ENCODE results near the gene PTPN14. TPM values are rescaled to one million over a fixed set of nuclear protein-coding genes. Genes with fewer than 3 reads are reported as not detected.

The PTPN14 gene
- total and polyA plus RNA-seq, 2 of the 8 experiments (the other 6 are each of a cell fraction or from before 2014, with no cell fraction given), result 14.4 to 93.6 TPM

DNA sequence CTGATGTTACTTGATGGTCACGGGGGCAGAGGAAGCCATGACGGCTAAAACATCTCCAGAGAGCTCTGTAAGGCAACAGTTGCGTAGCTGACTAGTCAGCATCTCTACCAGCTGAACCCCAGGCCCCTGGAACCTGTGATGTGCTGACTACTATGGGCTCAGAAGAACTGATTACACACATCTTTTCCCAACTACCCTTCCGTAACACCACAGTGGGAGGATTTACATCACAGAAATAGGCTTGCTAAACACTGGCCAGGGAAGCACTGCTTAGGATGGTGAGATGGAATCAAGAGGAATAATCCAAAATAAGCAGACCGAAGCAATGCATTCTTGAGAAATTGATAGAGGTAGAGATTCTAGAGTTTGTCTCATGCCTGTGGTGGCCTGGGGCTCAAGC is 148.0 kb downstream of the PTPN14 start:
- 96% methylated on average over 5 of the region's 5 CpGs; no CpG with 5 or more reads in 1 of the 2 experiments for WGBS, 2 experiments (ENCODE audit: extremely low coverage in 1 of 2, insufficient coverage in 1 of 2, insufficient read length in 1 of 2, insufficient replicate concordance in 2 of 2, low coverage in 1 of 2, low lambda C conversion rate in 2 of 2, missing lambda C conversion rate in 1 of 2)
- H3K79me2 ChIP-seq (ENCODE audit: control insufficient read depth in 1 of 2, insufficient read depth in 2 of 2, low read length in 2 of 2), result 0 out of 4 replicates have a peak, but pooled peaks cover 0 to 2% of the 10 kb centered on the region in 2 experiments
- no peak for TF ChIP-seq TEAD4 (IDR thresholded peaks at IDR 0.05; ENCODE audit: low read depth, low read length)
- no peak for TF ChIP-seq E2F6 (IDR thresholded peaks at IDR 0.05)
- TF ChIP-seq, protein P1, sequence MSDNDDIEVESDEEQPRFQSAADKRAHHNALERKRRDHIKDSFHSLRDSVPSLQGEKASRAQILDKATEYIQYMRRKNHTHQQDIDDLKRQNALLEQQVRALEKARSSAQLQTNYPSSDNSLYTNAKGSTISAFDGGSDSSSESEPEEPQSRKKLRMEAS (IDR thresholded peaks at IDR 0.05), result no peak
- no peak for TF ChIP-seq SAP30 (IDR thresholded peaks at IDR 0.05; ENCODE audit: insufficient read depth, insufficient replicate concordance, low read length)
- no peak for TF ChIP-seq SUZ12 (IDR thresholded peaks at IDR 0.05; ENCODE audit: low read length)
- TF ChIP-seq ZNF274 (IDR thresholded peaks at IDR 0.05; ENCODE audit: borderline replicate concordance, extremely low read depth, low read length), result no peak

More for the DNA sequence above, 148.0 kb downstream of the PTPN14 start:
- no peak overlapping the region for H3K4ac ChIP-seq (replicated peaks; ENCODE audit: insufficient read length, low read depth, low read length)
- peak overlapping the region; percentile 62; the same call in 1 of the 2 replicates for H3K18ac ChIP-seq (ENCODE audit: extremely low read depth, low read length)
- no peaks in the 10 kb centered on the region for H3K23me2 ChIP-seq (ENCODE audit: low read depth, low read length)
- H3K14ac ChIP-seq (ENCODE audit: insufficient read length), result no peak overlapping the region
- H3K4me1 ChIP-seq (replicated peaks in 1 of 4; ENCODE audit: control insufficient read depth in 3 of 4, insufficient read depth in 4 of 4, low read length in 3 of 4), result peaks cover 6 to 13% (median 10%) of the 10 kb centered on the region in 4 experiments
- ChIA-PET POLR2A (ENCODE audit: partially characterized antibody) (interaction anchor here (0.9 to 1.4 kb wide), 4 partner anchors 9 to 148 kb away, joined by 3 to 8 read pairs (median 3); partner anchors contain the start of gene PTPN14), CTCF (ENCODE audit: partially characterized antibody) (interaction anchor here (0.7 to 4.5 kb wide), 11 partner anchors 13 to 185 kb away, joined by 3 to 21 read pairs (median 6); no protein-coding TSS in a partner anchor)
- peak overlapping the region; percentile 4; the same call in 1 of the 2 replicates for H2BK20ac ChIP-seq (ENCODE audit: low read length)
- H2BK5ac ChIP-seq (ENCODE audit: low read depth, low read length), result peak overlapping the region; percentile 6; the same call in 1 of the 2 replicates
- no peaks in the 10 kb centered on the region for H3K9me3 ChIP-seq (ENCODE audit: insufficient read depth in 2 of 2, low read depth in 1 of 2, low read length in 1 of 2)
- H3K79me1 ChIP-seq (ENCODE audit: low read depth, low read length), result peaks cover 2% of the 10 kb centered on the region; the same call in 1 of the 2 replicates
- H2BK120ac ChIP-seq (replicated peaks; ENCODE audit: low read depth, low read length), result no peak overlapping the region
- H2BK15ac ChIP-seq (ENCODE audit: low read length), result peak overlapping the region; percentile 0; the same call in 1 of the 2 replicates
- no peak overlapping the region for H4K5ac ChIP-seq (ENCODE audit: insufficient read length, low read depth, low read length)
- H3K4me3 ChIP-seq (ENCODE audit: extremely low read depth in 1 of 4, insufficient read depth in 2 of 4, low read depth in 3 of 4, low read length in 4 of 4), result no peak overlapping the region
- H3K9ac ChIP-seq (replicated peaks in 1 of 4; ENCODE audit: extremely low read depth in 1 of 4, low read depth in 3 of 4, low read length in 3 of 4), result no peak overlapping the region
- H2BK12ac ChIP-seq (ENCODE audit: low read depth, low read length), result peak overlapping the region; percentile 71; the same call in 1 of the 2 replicates
- no peak for FAIRE-seq
- H2AK5ac ChIP-seq (ENCODE audit: low read depth, low read length), result peak overlapping the region; percentile 18; the same call in 1 of the 2 replicates
- no peak overlapping the region for H3K27ac ChIP-seq (ENCODE audit: low read depth, low read length)
- no peak overlapping the region for H3K56ac ChIP-seq (replicated peaks; ENCODE audit: insufficient read length, low read depth, low read length)
- no peaks in the 10 kb centered on the region for H4K20me1 ChIP-seq (replicated peaks in 1 of 2; ENCODE audit: control insufficient read depth in 1 of 2, insufficient read depth in 2 of 2, low read length in 2 of 2)
- DNase-seq (ENCODE audit: low read depth in 1 of 2, low spot score in 2 of 2), result no peak
- peaks cover 0 to 12% (median 5%) of the 10 kb centered on the region in 4 experiments; a peak in 4 of 8 replicates for H3K36me3 ChIP-seq (ENCODE audit: control insufficient read depth in 2 of 4, insufficient read depth in 4 of 4, low read length in 3 of 4)
- peak overlapping the region; percentile 4 for H4K91ac ChIP-seq (replicated peaks; ENCODE audit: insufficient read length, low read length)
- H4K8ac ChIP-seq (ENCODE audit: extremely low read depth, insufficient read depth, low read length), result no peak overlapping the region
- no peaks in the 10 kb centered on the region for H3K27me3 ChIP-seq (replicated peaks in 1 of 4; ENCODE audit: control insufficient read depth in 3 of 4, extremely low read depth in 1 of 4, insufficient read depth in 3 of 4, low read length in 3 of 4)
- H3K23ac ChIP-seq (ENCODE audit: insufficient read length), result no peak overlapping the region
- H2AFZ ChIP-seq (ENCODE audit: low read length), result no peak overlapping the region
- H3K4me2 ChIP-seq (ENCODE audit: insufficient read depth in 1 of 2, low read depth in 2 of 2, low read length in 2 of 2), result no peak overlapping the region
